ENCODE measurements around the gene NECTIN1.

GRCh38 chr11:119743006-119743405, 14.0 kb upstream of the NECTIN1 start:
- TF ChIP-seq CTCF (IDR thresholded peaks at IDR 0.05) (no peak), POLR2A (IDR thresholded peaks at IDR 0.05) (no peak)

Data from right lobe of liver (tissue), 4 donors.